ENCODE results near the gene AGAP1.

- TF ChIP-seq, protein P1, sequence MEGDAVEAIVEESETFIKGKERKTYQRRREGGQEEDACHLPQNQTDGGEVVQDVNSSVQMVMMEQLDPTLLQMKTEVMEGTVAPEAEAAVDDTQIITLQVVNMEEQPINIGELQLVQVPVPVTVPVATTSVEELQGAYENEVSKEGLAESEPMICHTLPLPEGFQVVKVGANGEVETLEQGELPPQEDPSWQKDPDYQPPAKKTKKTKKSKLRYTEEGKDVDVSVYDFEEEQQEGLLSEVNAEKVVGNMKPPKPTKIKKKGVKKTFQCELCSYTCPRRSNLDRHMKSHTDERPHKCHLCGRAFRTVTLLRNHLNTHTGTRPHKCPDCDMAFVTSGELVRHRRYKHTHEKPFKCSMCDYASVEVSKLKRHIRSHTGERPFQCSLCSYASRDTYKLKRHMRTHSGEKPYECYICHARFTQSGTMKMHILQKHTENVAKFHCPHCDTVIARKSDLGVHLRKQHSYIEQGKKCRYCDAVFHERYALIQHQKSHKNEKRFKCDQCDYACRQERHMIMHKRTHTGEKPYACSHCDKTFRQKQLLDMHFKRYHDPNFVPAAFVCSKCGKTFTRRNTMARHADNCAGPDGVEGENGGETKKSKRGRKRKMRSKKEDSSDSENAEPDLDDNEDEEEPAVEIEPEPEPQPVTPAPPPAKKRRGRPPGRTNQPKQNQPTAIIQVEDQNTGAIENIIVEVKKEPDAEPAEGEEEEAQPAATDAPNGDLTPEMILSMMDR (IDR thresholded peaks at IDR 0.05): no peak
- TF ChIP-seq POLR2A (IDR thresholded peaks at IDR 0.05): no peak
Measured at GRCh38 chr2:235978022-235978421, 484.2 kb downstream of the AGAP1 start.

Data from uterus (tissue), 2 donors.